H1 (cell line): ENCODE results near the gene CRX. TPM values are rescaled to one million over a fixed set of nuclear protein-coding genes. Genes with fewer than 3 reads are reported as not detected.

ENCODE experiments used
- CTCF ChIA-PET: fragments of 300-600 bp; sonication (Branson Sonifier 250); formaldehyde crosslinking; loops from one replicate; lab custom pipeline; 2021; ENCODE audit not compliant: partially characterized antibody; lab: Charles Lee
- POLR2A ChIA-PET: fragments of 300-600 bp; sonication (Branson Sonifier 250); formaldehyde crosslinking; loops from one replicate; lab custom pipeline; 2021; ENCODE audit warnings: inconsistent platforms; ENCODE audit not compliant: partially characterized antibody; lab: Charles Lee
- DNase-seq, 2 experiments: peaks; one replicate each; pipeline versions ENCODE4 v3.0.0 to v3.0.0-alpha.2; 2010 to 2022; ENCODE audit warnings: low spot score in 2 of 2, low read depth in 1 of 2, mixed read lengths in 1 of 2
- FAIRE-seq: peaks from 2 replicates; lab custom pipeline; 2011; peaks lifted over from hg19 to GRCh38; lab: Jason Lieb, UNC
- H2AFZ ChIP-seq: 2 replicates; pipeline ENCODE4 v1.8.1; 2012; ENCODE audit warnings: low read length, inconsistent platforms
- H2AK5ac ChIP-seq: 2 replicates; pipeline ENCODE4 v1.6.1; 2013; ENCODE audit warnings: low read depth, low read length
- H2BK120ac ChIP-seq: replicated peaks from 2 replicates; pipeline ENCODE3; 2013; ENCODE audit warnings: low read depth, low read length, inconsistent platforms
- H2BK12ac ChIP-seq: 2 replicates; pipeline ENCODE4 v1.6.1; 2013; ENCODE audit warnings: low read depth, low read length
- H2BK15ac ChIP-seq: 2 replicates; pipeline ENCODE4 v1.6.1; 2013; ENCODE audit warnings: low read length
- H2BK20ac ChIP-seq: 2 replicates; pipeline ENCODE4 v1.6.1; 2013; ENCODE audit warnings: low read length
- H2BK5ac ChIP-seq: 2 replicates; pipeline ENCODE4 v1.6.1; 2013; ENCODE audit warnings: low read depth, low read length
- H3K14ac ChIP-seq: 2 replicates; pipeline ENCODE4 v1.6.1; 2013; ENCODE audit warnings: inconsistent platforms; ENCODE audit not compliant: insufficient read length
- H3K18ac ChIP-seq: 2 replicates; pipeline ENCODE4 v1.6.1; 2013; ENCODE audit warnings: low read length; ENCODE audit errors: extremely low read depth
- H3K23ac ChIP-seq: 2 replicates; pipeline ENCODE4 v1.6.1; 2013; ENCODE audit warnings: inconsistent platforms; ENCODE audit not compliant: insufficient read length
- H3K23me2 ChIP-seq: 2 replicates; pipeline ENCODE4 v1.6.1; 2013; ENCODE audit warnings: low read depth, low read length
- H3K27ac ChIP-seq: 2 replicates; pipeline ENCODE4 v1.6.1; 2011; ENCODE audit warnings: low read depth, low read length, inconsistent platforms
- H3K27me3 ChIP-seq, 4 experiments: replicated peaks in 1 of 4; 1 replicate in 1 of 4; 2 replicates in 3 of 4; pipeline versions ENCODE4 v1.6.1 to v1.8.1; 2011 to 2013; ENCODE audit warnings: low read length in 3 of 4, mild to moderate bottlenecking in 3 of 4, inconsistent platforms in 2 of 4, mixed read lengths in 2 of 4, moderate library complexity in 1 of 4; ENCODE audit not compliant: control insufficient read depth in 3 of 4, insufficient read depth in 3 of 4; ENCODE audit errors: extremely low read depth in 1 of 4
- H3K36me3 ChIP-seq, 4 experiments: 2 replicates each; pipeline versions ENCODE4 v1.6.1 to v1.8.1; 2011 to 2013; ENCODE audit warnings: mild to moderate bottlenecking in 4 of 4, low read length in 3 of 4, moderate library complexity in 2 of 4, control low read depth in 1 of 4, inconsistent platforms in 1 of 4; ENCODE audit not compliant: insufficient read depth in 4 of 4, control insufficient read depth in 2 of 4
- H3K4ac ChIP-seq: replicated peaks from 2 replicates; pipeline ENCODE3; 2013; ENCODE audit warnings: low read length, low read depth, mixed read lengths, inconsistent platforms; ENCODE audit not compliant: insufficient read length
- H3K4me1 ChIP-seq, 4 experiments: replicated peaks in 1 of 4; 1 replicate in 1 of 4; 2 replicates in 3 of 4; pipeline versions ENCODE4 v1.6.1 to v1.8.1; 2011 to 2013; ENCODE audit warnings: low read length in 3 of 4, inconsistent platforms in 2 of 4, mixed read lengths in 1 of 4; ENCODE audit not compliant: insufficient read depth in 4 of 4, control insufficient read depth in 3 of 4
- H3K4me2 ChIP-seq, 2 experiments: 2 replicates each; pipeline versions ENCODE4 v1.6.1 to v1.8.1; 2011 to 2013; ENCODE audit warnings: low read depth in 2 of 2, low read length in 2 of 2, control low read depth in 1 of 2, inconsistent platforms in 1 of 2, mild to moderate bottlenecking in 1 of 2; ENCODE audit not compliant: insufficient read depth in 1 of 2
- H3K4me3 ChIP-seq, 4 experiments: fragments of 200-600, 300-600 bp in 1 of 4; sonication (generic), shearing (Covaris generic), sonication (Bioruptor Twin) in 1 of 4; 2 replicates each; pipeline versions ENCODE4 v1.5.1 to v1.8.1; 2011 to 2016; ENCODE audit warnings: low read length in 4 of 4, low read depth in 3 of 4, control low read depth in 2 of 4, inconsistent platforms in 2 of 4, mild to moderate bottlenecking in 2 of 4, mixed read lengths in 1 of 4, moderate library complexity in 1 of 4; ENCODE audit not compliant: insufficient read depth in 2 of 4; ENCODE audit errors: extremely low read depth in 1 of 4
- H3K56ac ChIP-seq: replicated peaks from 2 replicates; pipeline ENCODE3; 2013; ENCODE audit warnings: low read depth, mild to moderate bottlenecking, mixed read lengths, low read length, inconsistent platforms; ENCODE audit not compliant: insufficient read length
- H3K79me1 ChIP-seq: 2 replicates; pipeline ENCODE4 v1.6.1; 2013; ENCODE audit warnings: low read depth, low read length, control low read depth
- H3K79me2 ChIP-seq, 2 experiments: 2 replicates each; pipeline versions ENCODE4 v1.6.1 to v1.8.1; 2012 to 2013; ENCODE audit warnings: low read length in 2 of 2, mild to moderate bottlenecking in 2 of 2, inconsistent platforms in 1 of 2; ENCODE audit not compliant: insufficient read depth in 2 of 2, control insufficient read depth in 1 of 2
- H3K9ac ChIP-seq, 4 experiments: replicated peaks in 1 of 4; 1 replicate in 1 of 4; 2 replicates in 3 of 4; pipeline versions ENCODE4 v1.6.1 to v1.8.1; 2011 to 2013; ENCODE audit warnings: low read depth in 3 of 4, low read length in 3 of 4, control low read depth in 2 of 4, mild to moderate bottlenecking in 2 of 4, moderate library complexity in 2 of 4, inconsistent platforms in 1 of 4; ENCODE audit errors: extremely low read depth in 1 of 4
- H3K9me3 ChIP-seq, 2 experiments: 2 replicates each; pipeline versions ENCODE4 v1.6.1 to v1.8.1; 2012 to 2013; ENCODE audit warnings: mild to moderate bottlenecking in 2 of 2, moderate library complexity in 2 of 2, control low read depth in 1 of 2, inconsistent platforms in 1 of 2, low read depth in 1 of 2, low read length in 1 of 2, mixed read lengths in 1 of 2; ENCODE audit not compliant: insufficient read depth in 2 of 2
- H4K20me1 ChIP-seq, 2 experiments: replicated peaks in 1 of 2; 2 replicates each; pipeline versions ENCODE3 to v1.8.1; 2011 to 2013; ENCODE audit warnings: inconsistent platforms in 2 of 2, low read length in 2 of 2, mild to moderate bottlenecking in 1 of 2; ENCODE audit not compliant: insufficient read depth in 2 of 2, control insufficient read depth in 1 of 2
- H4K5ac ChIP-seq: 2 replicates; pipeline ENCODE4 v1.6.1; 2013; ENCODE audit warnings: low read length, low read depth, mixed read lengths, inconsistent platforms; ENCODE audit not compliant: insufficient read length
- H4K8ac ChIP-seq: 2 replicates; pipeline ENCODE4 v1.8.0; 2013; ENCODE audit warnings: mild to moderate bottlenecking, moderate library complexity, low read length, inconsistent platforms; ENCODE audit not compliant: insufficient read depth; ENCODE audit errors: extremely low read depth
- H4K91ac ChIP-seq: replicated peaks from 2 replicates; pipeline ENCODE3; 2013; ENCODE audit warnings: low read length, mixed read lengths, inconsistent platforms; ENCODE audit not compliant: insufficient read length
- ASH2L ChIP-seq: fragments of 200-600, 300-600 bp; sonication (generic); IDR thresholded peaks from one replicate; pipeline ENCODE4 v1.7.1; 2017; ENCODE audit warnings: low read length
- ATF3 ChIP-seq: IDR thresholded peaks from 2 replicates; pipeline ENCODE4 v1.6.1; 2011; ENCODE audit warnings: low read depth, mild to moderate bottlenecking, low read length; ENCODE audit not compliant: insufficient read depth
- BACH1 ChIP-seq: IDR thresholded peaks from 2 replicates; pipeline ENCODE4 v1.6.1; 2012; ENCODE audit warnings: low read length, improper control_type of control experiment
- BCL11A ChIP-seq, 2 experiments: IDR thresholded peaks; one replicate each; pipeline ENCODE4 v1.6.1; 2011; ENCODE audit warnings: low read depth in 2 of 2, low read length in 2 of 2, mild to moderate bottlenecking in 2 of 2
- EZH2 ChIP-seq: fragments of 200-600 bp; sonication (generic); IDR thresholded peaks from 2 replicates; pipeline ENCODE4 v1.7.1; 2012; ENCODE audit warnings: low read depth, mild to moderate bottlenecking, moderate library complexity, low read length, inconsistent platforms; ENCODE audit not compliant: severe bottlenecking
- HDAC2 ChIP-seq, 2 experiments: fragments of 300-600 bp in 1 of 2; sonication (generic) in 1 of 2; IDR thresholded peaks; 2 replicates each; pipeline ENCODE4 v1.6.1; 2011 to 2012; ENCODE audit warnings: low read depth in 2 of 2, low read length in 2 of 2, mild to moderate bottlenecking in 2 of 2, moderate library complexity in 2 of 2, borderline replicate concordance in 1 of 2, inconsistent platforms in 1 of 2
- HDAC6 ChIP-seq: IDR thresholded peaks from one replicate; pipeline ENCODE4 v1.7.1; 2012; ENCODE audit warnings: low read depth, mild to moderate bottlenecking, inconsistent platforms, low read length, moderate library complexity
- KDM1A ChIP-seq: fragments of 200-600, 300-600 bp; sonication (generic); IDR thresholded peaks from 2 replicates; pipeline ENCODE4 v1.7.1; 2016; ENCODE audit warnings: mild to moderate bottlenecking, low read length, borderline replicate concordance
- RFX5 ChIP-seq: IDR thresholded peaks from 2 replicates; pipeline ENCODE4 v1.6.1; 2011; ENCODE audit warnings: low read depth, low read length, improper control_type of control experiment, borderline replicate concordance
- RNF2 ChIP-seq: fragments of 200-900, 300-1000 bp; sonication (generic); IDR thresholded peaks from 2 replicates; pipeline ENCODE4 v1.7.1; 2016; ENCODE audit warnings: borderline replicate concordance, low read depth, mild to moderate bottlenecking, antibody characterized with exemption, low read length; ENCODE audit not compliant: poor library complexity, severe bottlenecking; ENCODE audit errors: missing control alignments
- RXRA ChIP-seq: IDR thresholded peaks from 2 replicates; pipeline ENCODE4 v1.6.1; 2011; ENCODE audit warnings: low read depth, mild to moderate bottlenecking, low read length, moderate library complexity; ENCODE audit not compliant: insufficient read depth
- SP1 ChIP-seq: IDR thresholded peaks from 2 replicates; pipeline ENCODE4 v1.6.1; 2011; ENCODE audit warnings: low read depth, low read length
- SRF ChIP-seq: IDR thresholded peaks from 2 replicates; pipeline ENCODE4 v1.6.1; 2011; ENCODE audit warnings: mild to moderate bottlenecking, low read depth, low read length, moderate library complexity
- TAF1 ChIP-seq: IDR thresholded peaks from 2 replicates; pipeline ENCODE4 v1.6.1; 2011; ENCODE audit warnings: mild to moderate bottlenecking, low read depth, low read length
- WGBS, 2 experiments: shearing (Covaris generic) in 1 of 2; methylation state at CpG; one replicate each; pipeline versions ENCODE4 v1.1.6 to v1.1.7; 2013 to 2015; ENCODE audit warnings: low lambda C conversion rate in 2 of 2, mixed read lengths in 2 of 2, inconsistent platforms in 1 of 2, low coverage in 1 of 2, missing lambda C conversion rate in 1 of 2; ENCODE audit not compliant: insufficient replicate concordance in 2 of 2, insufficient coverage in 1 of 2, insufficient read length in 1 of 2; ENCODE audit errors: extremely low coverage in 1 of 2, missing lambda C conversion rate in 1 of 2; 5-methylcytosine and 5-hydroxymethylcytosine counted together
- polyA plus RNA-seq, 7 experiments: library from polyadenylated mRNA; depleted of rRNA in 3 of 7; stranded (reverse) in 5 of 7; unstranded in 2 of 7; fragments of >200 nt in 5 of 7; fragments of 200-250 nt in 2 of 7; gene quantifications; 1 replicate in 5 of 7; 2 replicates in 1 of 7; 4 replicates in 1 of 7; pipeline versions ENCODE4 v1.2.1 to v1.2.3, GENCODE V29; 2011 to 2013; ENCODE audit warnings: missing spikeins in 2 of 7, mixed read lengths in 2 of 7
- total RNA-seq: library from RNA; stranded (reverse); fragmentation: NEBNext Ultra II Directional; extraction: Animal tissue kit (Norgen Biotek cat#: 25700); gene quantifications from 2 replicates; pipeline ENCODE4 v1.2.1, GENCODE V29; 2021

The CRX gene
- total and polyA plus RNA-seq, 2 of the 8 experiments (the other 6 are each of a cell fraction or from before 2014, with no cell fraction given): 0.08 TPM; not detected in 1

GRCh38 chr19:47796785-47797184, 25.0 kb upstream of the CRX start:
- ChIA-PET POLR2A (no interaction called here), CTCF (interaction anchor here (0.6 to 1.8 kb wide), 8 partner anchors 13 to 91 kb away, joined by 3 to 6 read pairs (median 4); no protein-coding TSS in a partner anchor)
- FAIRE-seq: no peak
- Histone ChIP-seq H3K9me3 (no peaks in the 10 kb centered on the region), H3K36me3 (no peaks in the 10 kb centered on the region), H3K4me1 (no peaks in the 10 kb centered on the region), H3K14ac (no peak overlapping the region), H4K91ac (no peak overlapping the region), H2AFZ (no peak overlapping the region), H3K23me2 (no peaks in the 10 kb centered on the region), H3K79me1 (no peaks in the 10 kb centered on the region), H4K5ac (no peak overlapping the region), H3K4me3 (no peak overlapping the region), H2BK5ac (no peak overlapping the region), H3K56ac (no peak overlapping the region), H4K20me1 (no peaks in the 10 kb centered on the region), H3K4me2 (no peak overlapping the region), H3K79me2 (no peaks in the 10 kb centered on the region), H3K4ac (no peak overlapping the region), H3K9ac (no peak overlapping the region), H3K27ac (no peak overlapping the region), H4K8ac (no peak overlapping the region), H2BK15ac (no peak overlapping the region), H2BK20ac (no peak overlapping the region), H2BK12ac (no peak overlapping the region), H3K23ac (no peak overlapping the region), H3K18ac (no peak overlapping the region), H2BK120ac (no peak overlapping the region), H2AK5ac (no peak overlapping the region), H3K27me3 (no peaks in the 10 kb centered on the region)
- DNase-seq: no peak
- WGBS, 2 experiments: 92% methylated on average over 2 of the region's 2 CpGs; no CpG with 5 or more reads in 1 of the 2 experiments
- TF ChIP-seq RNF2: no peak
- TF ChIP-seq BACH1: no peak
- no peak for TF ChIP-seq TAF1
- no peak for TF ChIP-seq ASH2L
- no peak for TF ChIP-seq KDM1A
- TF ChIP-seq RFX5: no peak
- no peak for TF ChIP-seq SP1
- TF ChIP-seq BCL11A (IDR thresholded peaks at IDR 0.05; ENCODE audit: low read depth in 2 of 2, low read length in 2 of 2): no peak
- TF ChIP-seq RXRA: no peak
- no peak for TF ChIP-seq HDAC6
- no peak for TF ChIP-seq SRF
- TF ChIP-seq HDAC2 (IDR thresholded peaks at IDR 0.05; ENCODE audit: borderline replicate concordance in 1 of 2, low read depth in 2 of 2, low read length in 2 of 2): no peak
- no peak for TF ChIP-seq EZH2
- TF ChIP-seq ATF3: no peak
